ENCODE results near the gene DNASE1L1. TPM values are rescaled to one million over a fixed set of nuclear protein-coding genes. Genes with fewer than 3 reads are reported as not detected.

The DNASE1L1 gene
- polyA plus RNA-seq, 1 of the 3 experiments (the other 2 are of a cell fraction) = 18.2 TPM

- no peak overlapping the region for H2AFZ ChIP-seq (ENCODE audit: low read depth)
- peaks cover 60% of the 10 kb centered on the region for H4K20me1 ChIP-seq (ENCODE audit: insufficient read depth)
- peaks cover 94% of the 10 kb centered on the region for H3K79me2 ChIP-seq (ENCODE audit: insufficient read depth)
- H3K4me2 ChIP-seq = peak overlapping the region; percentile 84
- H3F3A ChIP-seq (replicated peaks; ENCODE audit: insufficient read depth) = peaks cover 12% of the 10 kb centered on the region
- H3K9me2 ChIP-seq = no peaks in the 10 kb centered on the region
- H3K36me3 ChIP-seq (replicated peaks in 1 of 2; ENCODE audit: control insufficient read depth in 1 of 2, insufficient read depth in 2 of 2, low read length in 1 of 2) = peaks cover 14 to 35% of the 10 kb centered on the region in 2 experiments
- H3K9ac ChIP-seq = peak overlapping the region; percentile 92
- H3K9me3 ChIP-seq = no peaks in the 10 kb centered on the region
- ChIA-PET POLR2A (interaction anchor here (1.8 kb wide), 1 partner anchor 14 kb away, joined by 4 read pairs; no protein-coding TSS in a partner anchor), CTCF (no interaction called here)
- peaks cover 9 to 17% of the 10 kb centered on the region in 2 experiments; a peak in 2 of 4 replicates for H3K4me1 ChIP-seq (ENCODE audit: control insufficient read depth in 1 of 2, insufficient read depth in 2 of 2, low read depth in 1 of 2, low read length in 1 of 2)
- H3K4me3 ChIP-seq (ENCODE audit: low read depth in 2 of 2, low read length in 1 of 2) = peak overlapping the region; percentile 52 to 61; a peak in 3 of 4 replicates
- DNase-seq = no peak
- TF ChIP-seq RFX5 (IDR thresholded peaks at IDR 0.05; ENCODE audit: low read length) = no peak
- WGBS (ENCODE audit: low lambda C conversion rate) = 77% methylated on average over 22 of the region's 31 CpGs
- peak overlapping the region; percentile 87 to 98; a peak in 2 of 4 replicates for H3K27ac ChIP-seq (ENCODE audit: low read depth in 2 of 2, low read length in 1 of 2)
- H3K27me3 ChIP-seq (ENCODE audit: insufficient read depth) = no peaks in the 10 kb centered on the region
These were observed 41.4 kb downstream of the DNASE1L1 start for GRCh38 chrX:154367474-154368308.

- peaks cover 9 to 17% of the 10 kb centered on the region in 2 experiments; a peak in 2 of 4 replicates for H3K4me1 ChIP-seq (ENCODE audit: control insufficient read depth in 1 of 2, insufficient read depth in 2 of 2, low read depth in 1 of 2, low read length in 1 of 2)
- H3K27ac ChIP-seq (ENCODE audit: low read depth in 2 of 2, low read length in 1 of 2) = peak overlapping the region in 1 of 2 experiments; percentile 98; a peak in 2 of 4 replicates
- H4K20me1 ChIP-seq (ENCODE audit: insufficient read depth) = peaks cover 71% of the 10 kb centered on the region
- H3K4me2 ChIP-seq = peak overlapping the region; percentile 84; the same call in 1 of the 2 replicates
- no peaks in the 10 kb centered on the region for H3K27me3 ChIP-seq (ENCODE audit: insufficient read depth)
- no peak for DNase-seq
- H3K79me2 ChIP-seq (ENCODE audit: insufficient read depth) = peaks cover 94% of the 10 kb centered on the region
- H3K9me3 ChIP-seq = no peaks in the 10 kb centered on the region
- H3K4me3 ChIP-seq (ENCODE audit: low read depth in 2 of 2, low read length in 1 of 2) = no peak overlapping the region
- ChIA-PET CTCF (no interaction called here), POLR2A (interaction anchor here (1.5 to 1.8 kb wide), 2 partner anchors 13 to 19 kb away, joined by 3 to 4 read pairs; no protein-coding TSS in a partner anchor)
- WGBS (ENCODE audit: low lambda C conversion rate) = 82% methylated on average over 4 of the region's 11 CpGs
- TF ChIP-seq POLR2AphosphoS5 (IDR thresholded peaks at IDR 0.05; ENCODE audit: low read depth, low read length) (no peak), CHD2 (IDR thresholded peaks at IDR 0.05; ENCODE audit: low read length, partially characterized antibody) (no peak), PBX3 (IDR thresholded peaks at IDR 0.05) (no peak), ELF1 (IDR thresholded peaks at IDR 0.05) (no peak), FOXM1 (IDR thresholded peaks at IDR 0.05; ENCODE audit: low read depth) (no peak), EP300 (IDR thresholded peaks at IDR 0.05; ENCODE audit: borderline replicate concordance in 1 of 2, low read depth in 1 of 2, low read length in 1 of 2) (no peak), CTCF (IDR thresholded peaks at IDR 0.05) (no peak), USF2 (IDR thresholded peaks at IDR 0.05; ENCODE audit: borderline replicate concordance, low read depth, low read length) (no peak), EZH2phosphoT487 (IDR thresholded peaks at IDR 0.05; ENCODE audit: borderline replicate concordance, low read depth) (no peak), TEAD4 (IDR thresholded peaks at IDR 0.05; ENCODE audit: borderline replicate concordance, insufficient read depth) (no peak), TCF12 (IDR thresholded peaks at IDR 0.05) (no peak), REST (IDR thresholded peaks at IDR 0.05; ENCODE audit: low read depth, low read length) (no peak)
- no peaks in the 10 kb centered on the region for H3K9me2 ChIP-seq
- H2AFZ ChIP-seq (ENCODE audit: low read depth) = no peak overlapping the region
- H3F3A ChIP-seq (replicated peaks; ENCODE audit: insufficient read depth) = peaks cover 22% of the 10 kb centered on the region
- peaks cover 15 to 43% of the 10 kb centered on the region in 2 experiments for H3K36me3 ChIP-seq (replicated peaks in 1 of 2; ENCODE audit: control insufficient read depth in 1 of 2, insufficient read depth in 2 of 2, low read length in 1 of 2)
- peak overlapping the region; percentile 92; the same call in 1 of the 2 replicates for H3K9ac ChIP-seq
These were observed 42.4 kb downstream of the DNASE1L1 start for GRCh38 chrX:154366666-154367055.

All from SK-N-SH (cell line).